HG03064 (cell line): ENCODE measurements around the gene MMAA.
"Not testable (repeated sequence)": the region's sequence is repeated elsewhere in the genome, so short reads cannot be mapped to it uniquely, and the experiment has no call there.

ENCODE experiments used
- ATAC-seq: cut with Tn5 transposase; IDR thresholded peaks from one replicate; pipeline ENCODE4 v1.9.1; 2021; ENCODE audit warnings: low read depth; ENCODE audit not compliant: unreplicated experiment

The MMAA gene

GRCh38 chr4:145626623-145626982 is 7.4 kb downstream of the MMAA start:
- ATAC-seq, result no peak

- no peak for ATAC-seq
Observed at GRCh38 chr4:145635117-145635516, 15.9 kb downstream of the MMAA start.

DNA sequence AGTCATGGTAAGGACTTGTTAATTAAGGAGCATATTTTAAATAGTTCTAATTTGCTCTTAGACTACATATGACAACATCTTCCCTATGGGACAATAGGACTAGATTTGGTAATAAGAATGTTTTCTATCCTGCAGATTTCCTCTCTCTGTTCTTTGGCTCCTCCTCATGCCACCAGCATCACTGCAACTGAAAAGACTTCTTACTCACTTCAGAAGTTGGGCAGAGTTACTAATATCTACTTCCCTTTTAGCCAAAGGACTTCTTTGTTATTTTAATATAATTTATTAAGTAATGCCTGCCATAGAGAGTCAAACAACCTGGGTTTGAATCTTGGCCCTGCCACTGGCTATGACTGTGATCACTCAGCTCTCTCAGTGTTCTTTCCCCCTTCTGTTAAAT is 16.4 kb downstream of the MMAA start:
- ATAC-seq, result no peak

GRCh38 chr4:145639186-145639698 is 20.1 kb downstream of the MMAA start:
- no peak for ATAC-seq

DNA sequence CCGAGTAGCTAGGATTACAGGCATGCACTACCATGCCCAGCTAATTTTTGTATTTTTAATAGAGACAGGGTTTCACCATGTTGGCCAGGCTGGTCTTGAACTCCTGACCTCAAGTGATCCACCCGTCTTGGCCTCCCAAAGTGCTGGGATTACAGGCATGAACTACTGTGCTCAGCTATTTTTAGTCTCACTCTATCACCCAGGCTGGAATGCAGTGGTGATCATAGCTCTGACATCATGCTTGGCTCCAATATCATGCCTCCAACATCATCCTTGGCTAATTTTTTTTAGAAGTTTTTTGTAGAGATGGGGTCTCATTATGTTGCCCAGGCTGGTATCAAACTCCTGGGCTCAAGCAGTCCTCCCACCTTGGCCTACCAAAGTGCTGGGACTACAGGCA is 21.1 kb downstream of the MMAA start:
- not testable (repeated sequence) for ATAC-seq

GRCh38 chr4:145643295-145643694 is 24.1 kb downstream of the MMAA start:
- ATAC-seq, result no peak

- ATAC-seq, result no peak
Observed at GRCh38 chr4:145644699-145645098, 25.5 kb downstream of the MMAA start.

GRCh38 chr4:145656156-145656555 is 37.0 kb downstream of the MMAA start:
- no peak for ATAC-seq

DNA sequence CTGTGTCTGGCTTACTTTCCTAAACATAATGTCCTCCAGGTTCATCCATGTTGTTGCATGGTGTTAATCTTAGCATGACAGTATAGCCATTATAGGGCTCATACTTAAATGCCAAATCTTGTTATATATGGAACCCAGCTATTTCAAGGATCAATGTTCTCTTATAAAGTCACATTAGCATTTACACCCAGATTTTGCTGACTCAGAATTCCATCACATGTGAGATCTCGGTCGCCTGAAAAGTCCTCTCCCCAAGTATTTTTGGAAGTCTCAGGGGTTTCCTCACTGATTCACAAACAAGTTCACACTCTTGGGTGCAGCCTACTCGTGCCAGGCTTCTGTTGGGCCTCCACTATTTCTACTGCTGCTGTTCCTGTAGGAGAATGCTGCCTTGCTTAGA is 40.9 kb downstream of the MMAA start:
- ATAC-seq, result no peak

- ATAC-seq, result no peak
Observed at GRCh38 chr4:145663194-145663593, 44.0 kb downstream of the MMAA start.

DNA sequence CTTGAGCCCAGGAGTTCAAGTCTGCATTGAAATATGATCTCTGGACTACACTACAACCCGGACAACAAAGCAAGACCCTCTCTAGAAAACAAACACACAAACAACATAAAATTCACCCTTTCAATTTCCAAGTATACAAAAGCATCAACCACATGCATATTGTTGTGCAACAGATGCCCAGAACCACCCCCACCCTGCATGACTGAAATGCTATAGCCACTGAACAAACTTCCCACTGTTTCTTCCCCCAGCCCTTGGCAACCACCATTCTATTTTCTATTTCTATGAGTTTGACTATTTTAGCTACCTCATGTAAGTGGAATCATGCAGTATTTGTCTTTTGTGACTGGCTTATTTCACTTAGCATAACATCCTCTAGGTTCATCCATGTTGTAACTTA is 46.6 kb downstream of the MMAA start:
- no peak for ATAC-seq

DNA sequence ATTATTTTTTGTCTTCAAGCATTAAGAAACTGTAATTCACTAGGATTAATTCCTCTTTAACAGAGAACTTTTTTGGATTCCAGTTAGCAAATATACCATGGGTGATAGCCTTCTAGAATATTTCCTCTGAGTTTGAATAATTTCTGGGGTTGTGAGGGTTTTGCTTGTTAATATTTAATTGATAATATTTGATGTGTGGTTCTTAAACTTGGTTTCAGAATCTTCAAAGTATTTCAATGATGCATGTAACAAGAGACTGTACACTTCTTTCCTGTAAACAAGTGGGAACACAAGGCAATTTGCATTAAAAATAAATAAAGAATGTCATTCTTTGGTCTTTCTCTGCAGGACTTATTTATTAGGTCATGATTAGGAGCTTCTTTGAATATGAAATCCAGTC is 51.2 kb downstream of the MMAA start:
- ATAC-seq, result no peak

DNA sequence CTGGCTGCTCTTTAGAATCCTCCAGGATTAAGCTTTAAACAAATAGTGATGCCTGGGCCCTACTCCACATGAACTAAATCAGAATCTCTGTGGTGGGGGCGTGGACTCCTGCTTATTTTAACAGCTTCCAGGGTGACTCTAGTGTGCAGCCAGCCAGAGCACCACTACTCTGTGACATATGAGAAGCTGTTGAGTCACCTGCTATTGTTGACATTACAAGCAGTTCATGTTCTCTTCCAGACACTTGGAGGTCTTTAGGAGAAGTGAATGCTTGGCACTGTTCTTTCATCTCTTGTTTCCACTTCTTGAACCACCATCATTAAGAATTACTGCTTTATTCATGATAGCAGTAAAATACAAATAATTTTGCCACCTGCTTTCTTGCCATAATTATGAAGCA is 60.3 kb downstream of the MMAA start:
- no peak for ATAC-seq

DNA sequence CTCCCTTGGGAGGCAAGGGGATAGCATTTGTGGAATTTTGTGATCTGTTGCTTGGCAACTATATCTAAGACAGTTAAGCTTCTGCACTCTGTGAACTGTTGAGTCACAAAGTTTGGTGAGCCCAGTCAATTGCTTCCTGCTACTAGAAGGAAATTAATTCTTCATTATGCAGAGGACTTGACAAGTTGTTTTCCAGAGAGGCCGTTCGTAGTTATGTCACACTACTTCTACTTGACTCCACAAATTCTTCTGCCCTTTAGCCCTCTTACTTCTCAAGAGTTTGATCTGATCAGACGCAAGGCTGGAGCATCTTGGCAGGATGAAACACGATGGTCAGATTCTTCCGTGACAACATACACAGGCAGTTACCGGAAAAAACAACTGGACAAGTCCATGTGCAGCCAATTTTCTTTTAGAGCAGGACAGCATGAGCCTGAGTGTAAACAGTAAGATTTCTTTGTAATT is 60.8 kb downstream of the MMAA start, which contains the start of gene C4orf51:
C4orf51 (plus strand) TSS at position 156 of the 465 bp plus-strand sequence; CDS start at position 214, 58 bp downstream.
- ATAC-seq, result no peak

- ATAC-seq, result no peak
Observed at GRCh38 chr4:145680902-145681301, 61.7 kb downstream of the MMAA start.

DNA sequence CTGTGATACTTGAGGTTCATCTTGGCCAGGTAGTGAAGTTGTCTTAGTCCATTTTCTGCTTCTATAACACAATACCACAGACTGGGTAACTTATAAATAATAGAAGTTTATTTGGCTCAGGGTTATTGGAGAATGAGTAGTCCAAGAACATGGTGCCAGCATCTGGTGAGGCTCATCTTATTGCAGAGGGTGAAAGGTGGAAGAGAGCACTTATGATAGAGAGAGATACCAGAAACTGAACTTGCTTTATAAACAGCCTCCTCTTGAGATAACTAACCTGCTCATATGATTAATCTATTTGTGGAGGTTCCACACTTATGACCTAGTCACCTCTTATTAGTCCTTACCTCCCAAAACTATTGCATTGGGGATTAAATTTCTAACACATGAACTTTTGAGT is 62.3 kb downstream of the MMAA start:
- no peak for ATAC-seq

DNA sequence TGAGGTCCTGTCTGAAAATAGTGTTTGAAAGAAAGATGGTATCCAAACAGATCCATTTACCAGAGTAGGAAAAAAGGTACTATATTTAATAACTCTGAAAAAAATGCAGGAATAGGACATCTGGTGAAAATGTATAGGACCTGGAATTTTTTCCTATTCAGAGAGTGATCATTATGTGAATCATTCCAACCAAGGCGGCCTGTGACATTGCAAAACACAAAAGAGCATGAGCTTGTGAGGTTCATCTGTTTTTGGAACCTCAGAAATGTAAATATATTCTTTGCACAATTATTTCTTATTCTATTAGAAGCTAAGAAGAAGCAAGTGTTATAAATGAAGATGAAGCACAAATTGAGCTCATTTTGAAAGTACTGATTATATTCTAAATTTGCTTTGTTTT is 62.8 kb downstream of the MMAA start:
- no peak for ATAC-seq

- ATAC-seq, result no peak
Observed at GRCh38 chr4:145686991-145687390, 67.8 kb downstream of the MMAA start.

GRCh38 chr4:145690610-145691009 is 71.4 kb downstream of the MMAA start:
- ATAC-seq, result no peak

GRCh38 chr4:145691416-145691815 is 72.2 kb downstream of the MMAA start:
- ATAC-seq, result not testable (repeated sequence)

DNA sequence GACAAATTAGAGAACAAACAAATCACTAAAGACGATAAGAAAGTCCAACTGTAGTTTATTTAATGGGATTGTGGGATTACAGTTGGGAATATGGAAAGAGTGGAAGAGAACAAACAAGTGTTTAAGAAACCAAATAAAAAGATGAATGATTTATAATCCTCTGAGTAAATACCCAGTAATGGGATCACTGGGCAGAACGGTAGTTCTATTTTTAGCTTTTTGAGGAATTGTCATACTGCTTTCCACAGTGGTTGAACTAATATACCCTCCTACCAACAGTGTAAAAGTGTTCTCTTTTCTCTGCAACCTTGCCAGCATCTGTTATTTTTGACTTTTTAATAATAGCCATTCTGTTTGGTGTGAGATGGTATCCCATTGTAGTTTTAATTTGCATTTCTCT is 75.7 kb downstream of the MMAA start:
- no peak for ATAC-seq

GRCh38 chr4:145697332-145697731 is 78.1 kb downstream of the MMAA start:
- no peak for ATAC-seq

- ATAC-seq, result no peak
Observed at GRCh38 chr4:145698507-145698906, 79.3 kb downstream of the MMAA start.
